DND-41 (cell line): ENCODE data around the gene NUP210L.
"Not testable (repeated sequence)": the region's sequence is repeated elsewhere in the genome, so short reads cannot be mapped to it uniquely, and the experiment has no call there.

Experiments
- ATAC-seq: fragments of 200-7000 bp; cut with Tn5 transposase; 3 replicates; pipeline ENCODE4 v1.9.1; 2021; ENCODE audit warnings: low read depth; ENCODE audit not compliant: insufficient read depth
- DNase-seq: peaks from one replicate; pipeline ENCODE4 v3.0.0-alpha.2; 2020
- H2AFZ ChIP-seq: 2 replicates; pipeline ENCODE4 v1.6.0; 2012; ENCODE audit warnings: low read depth, low read length
- H3K27ac ChIP-seq: 2 replicates; pipeline ENCODE4 v1.5.1; 2012; ENCODE audit warnings: low read length, inconsistent platforms
- H3K27me3 ChIP-seq: fragments of 200-600 bp; sonication (generic); 2 replicates; pipeline ENCODE4 v1.6.0; 2012; ENCODE audit warnings: low read length, mild to moderate bottlenecking, inconsistent platforms; ENCODE audit not compliant: insufficient read depth, poor library complexity
- H3K36me3 ChIP-seq: 2 replicates; pipeline ENCODE4 v1.5.1; 2012; ENCODE audit warnings: low read length, inconsistent platforms; ENCODE audit not compliant: insufficient read depth
- H3K4me1 ChIP-seq: 2 replicates; pipeline ENCODE4 v1.5.1; 2012; ENCODE audit warnings: mild to moderate bottlenecking, low read length; ENCODE audit not compliant: insufficient read depth
- H3K4me2 ChIP-seq: 2 replicates; pipeline ENCODE4 v1.6.0; 2012; ENCODE audit warnings: mild to moderate bottlenecking, moderate library complexity, low read length, inconsistent platforms; ENCODE audit not compliant: insufficient read depth
- H3K4me3 ChIP-seq, 2 experiments: fragments of 200-600 bp in 1 of 2; shearing (Covaris generic) in 1 of 2; 2 replicates each; pipeline ENCODE4 v1.5.1; 2012 to 2016; ENCODE audit warnings: inconsistent platforms in 2 of 2, low read length in 2 of 2, mild to moderate bottlenecking in 2 of 2, low read depth in 1 of 2, moderate library complexity in 1 of 2
- H3K79me2 ChIP-seq: 2 replicates; pipeline ENCODE4 v1.6.0; 2012; ENCODE audit warnings: low read length, inconsistent platforms; ENCODE audit not compliant: insufficient read depth
- H3K9ac ChIP-seq: 2 replicates; pipeline ENCODE4 v1.6.0; 2012; ENCODE audit warnings: low read depth, mild to moderate bottlenecking, inconsistent platforms, low read length, moderate library complexity
- H3K9me3 ChIP-seq: 2 replicates; pipeline ENCODE4 v1.5.1; 2012; ENCODE audit warnings: low read length, moderate library complexity, mild to moderate bottlenecking, inconsistent platforms; ENCODE audit not compliant: insufficient read depth, severe bottlenecking
- H4K20me1 ChIP-seq: 2 replicates; pipeline ENCODE4 v1.6.0; 2012; ENCODE audit warnings: low read length; ENCODE audit not compliant: insufficient read depth
- CTCF ChIP-seq: IDR thresholded peaks from 2 replicates; pipeline ENCODE4 v1.5.1; 2012; ENCODE audit warnings: borderline replicate concordance, low read length, moderate library complexity, mild to moderate bottlenecking; ENCODE audit not compliant: poor library complexity, severe bottlenecking; ENCODE audit errors: extremely low read depth
- EZH2 ChIP-seq: IDR thresholded peaks from 3 replicates; pipeline ENCODE4 v1.6.1; 2012; ENCODE audit warnings: borderline replicate concordance, low read depth, mild to moderate bottlenecking, moderate library complexity, low read length, inconsistent platforms; ENCODE audit not compliant: severe bottlenecking

NUP210L gene

GRCh38 chr1:154091706-154092105, 63.2 kb downstream of the NUP210L start:
- H3K27ac ChIP-seq, result no peak overlapping the region
- H3K4me2 ChIP-seq, result no peak overlapping the region
- H4K20me1 ChIP-seq, result no peaks in the 10 kb centered on the region
- H3K9ac ChIP-seq, result no peak overlapping the region
- no peaks in the 10 kb centered on the region for H3K4me1 ChIP-seq
- DNase-seq (no peak), ATAC-seq (no peak)
- TF ChIP-seq CTCF (no peak), EZH2 (no peak)
- no peaks in the 10 kb centered on the region for H3K79me2 ChIP-seq
- H3K9me3 ChIP-seq, result no peaks in the 10 kb centered on the region
- no peaks in the 10 kb centered on the region for H3K27me3 ChIP-seq
- no peak overlapping the region for H3K4me3 ChIP-seq
- no peak overlapping the region for H2AFZ ChIP-seq
- H3K36me3 ChIP-seq, result no peaks in the 10 kb centered on the region

GRCh38 chr1:154087574-154087973, 67.3 kb downstream of the NUP210L start:
- no peaks in the 10 kb centered on the region for H3K79me2 ChIP-seq
- H3K4me3 ChIP-seq, result no peak overlapping the region
- H3K4me1 ChIP-seq, result no peaks in the 10 kb centered on the region
- no peak overlapping the region for H3K4me2 ChIP-seq
- ATAC-seq (no peak), DNase-seq (no peak)
- H4K20me1 ChIP-seq, result no peaks in the 10 kb centered on the region
- no peak overlapping the region for H3K27ac ChIP-seq
- peaks cover 2% of the 10 kb centered on the region for H3K27me3 ChIP-seq
- no peak for TF ChIP-seq CTCF
- no peak for TF ChIP-seq EZH2
- H3K36me3 ChIP-seq, result no peaks in the 10 kb centered on the region
- no peaks in the 10 kb centered on the region for H3K9me3 ChIP-seq
- H2AFZ ChIP-seq, result no peak overlapping the region
- H3K9ac ChIP-seq, result no peak overlapping the region

GRCh38 chr1:154083057-154083456, 71.8 kb downstream of the NUP210L start:
- not testable (repeated sequence) for ATAC-seq, H3K4me2 ChIP-seq, DNase-seq, H4K20me1 ChIP-seq, H3K36me3 ChIP-seq, H3K27ac ChIP-seq, H3K27me3 ChIP-seq, H2AFZ ChIP-seq, H3K9me3 ChIP-seq, H3K9ac ChIP-seq, H3K4me1 ChIP-seq, H3K4me3 ChIP-seq, H3K79me2 ChIP-seq

GRCh38 chr1:154081386-154082126, 73.3 kb downstream of the NUP210L start:
- no peak for TF ChIP-seq EZH2
- Histone ChIP-seq H3K9me3 (no peaks in the 10 kb centered on the region), H3K79me2 (no peaks in the 10 kb centered on the region), H3K36me3 (no peaks in the 10 kb centered on the region), H4K20me1 (no peaks in the 10 kb centered on the region), H3K9ac (no peak overlapping the region), H3K4me1 (no peaks in the 10 kb centered on the region), H3K4me3 (no peak overlapping the region), H2AFZ (no peak overlapping the region), H3K4me2 (no peak overlapping the region), H3K27me3 (peaks cover 2% of the 10 kb centered on the region), H3K27ac (no peak overlapping the region)
- DNase-seq (no peak), ATAC-seq (no peak)
